GM23338 (cell line): ENCODE results near the gene CENPB. TPM values are rescaled to one million over a fixed set of nuclear protein-coding genes. Genes with fewer than 3 reads are reported as not detected.

Source experiments
- ATAC-seq: fragments of 200-7000 bp; cut with Tn5 transposase; 3 replicates; pipeline ENCODE4 v1.9.1; 2020
- DNase-seq: peaks from one replicate; pipeline ENCODE4 v3.0.0-alpha.2; 2015; ENCODE audit warnings: low spot score
- H2AFZ ChIP-seq: fragments of 200-600 bp; sonication (generic); 2 replicates; pipeline ENCODE4 v1.8.0; 2016; ENCODE audit warnings: antibody characterized with exemption, mild to moderate bottlenecking, moderate library complexity
- H3F3A ChIP-seq: fragments of 200-600 bp; sonication (generic); replicated peaks from 2 replicates; pipeline ENCODE4 v1.8.0; 2017; ENCODE audit warnings: antibody characterized with exemption, mixed run types, low read depth
- H3K27ac ChIP-seq: fragments of 200-600 bp; sonication (generic); 2 replicates; pipeline ENCODE4 v1.6.1; 2016; ENCODE audit warnings: low read depth
- H3K27me3 ChIP-seq: fragments of 200-600 bp; sonication (generic); 2 replicates; pipeline ENCODE4 v1.8.0; 2016; ENCODE audit warnings: mild to moderate bottlenecking, mixed run types, moderate library complexity; ENCODE audit not compliant: insufficient read depth
- H3K36me3 ChIP-seq: fragments of 200-600 bp; sonication (generic); 2 replicates; pipeline ENCODE4 v1.8.0; 2016; ENCODE audit warnings: mild to moderate bottlenecking; ENCODE audit not compliant: insufficient read depth
- H3K4me1 ChIP-seq: fragments of 200-600 bp; sonication (generic); 2 replicates; pipeline ENCODE4 v1.8.0; 2016; ENCODE audit warnings: mild to moderate bottlenecking, moderate library complexity; ENCODE audit not compliant: insufficient read depth
- H3K4me2 ChIP-seq: fragments of 200-600 bp; sonication (generic); 2 replicates; pipeline ENCODE4 v1.7.1; 2017; ENCODE audit warnings: mixed run types
- H3K4me3 ChIP-seq: fragments of 200-600 bp; sonication (generic); 2 replicates; pipeline ENCODE4 v1.6.1; 2016; ENCODE audit warnings: mixed run types
- H3K79me2 ChIP-seq: fragments of 200-600 bp; sonication (generic); replicated peaks from 2 replicates; pipeline ENCODE4 v1.8.0; 2017; ENCODE audit warnings: mild to moderate bottlenecking; ENCODE audit not compliant: insufficient read depth
- H3K9me2 ChIP-seq: fragments of 200-600 bp; sonication (generic); 2 replicates; pipeline ENCODE4 v1.8.0; 2017; ENCODE audit not compliant: insufficient read depth
- H4K20me1 ChIP-seq: fragments of 200-600 bp; sonication (generic); replicated peaks from 2 replicates; pipeline ENCODE4 v1.8.0; 2017; ENCODE audit warnings: mild to moderate bottlenecking; ENCODE audit not compliant: insufficient read depth
- H3K27ac Mint-ChIP-seq: 2 replicates; pipeline ENCODE4 v1.8.0; 2020; ENCODE audit warnings: inconsistent platforms, mild to moderate bottlenecking, moderate library complexity, mixed read lengths
- H3K27me3 Mint-ChIP-seq: 3 replicates; pipeline ENCODE4 v1.8.0; 2022; ENCODE audit warnings: low read depth, mild to moderate bottlenecking, moderate library complexity, mixed read lengths, inconsistent platforms; ENCODE audit not compliant: insufficient read depth, poor library complexity
- H3K36me3 Mint-ChIP-seq: 3 replicates; pipeline ENCODE4 v1.8.0; 2021; ENCODE audit warnings: low read depth, mild to moderate bottlenecking, inconsistent platforms, moderate library complexity, mixed read lengths
- H3K4me1 Mint-ChIP-seq: 3 replicates; pipeline ENCODE4 v1.8.0; 2020; ENCODE audit warnings: mild to moderate bottlenecking, inconsistent platforms, mixed read lengths
- H3K4me3 Mint-ChIP-seq: 3 replicates; pipeline ENCODE4 v1.8.0; 2021; ENCODE audit warnings: moderate library complexity, mild to moderate bottlenecking, inconsistent platforms, mixed read lengths
- H3K9me3 Mint-ChIP-seq: 3 replicates; pipeline ENCODE4 v1.8.0; 2020; ENCODE audit warnings: moderate library complexity, mild to moderate bottlenecking, inconsistent platforms, mixed read lengths
- CREB1 ChIP-seq: fragments of 250-450 bp; sonication (Bioruptor Pico); IDR thresholded peaks from 2 replicates; pipeline ENCODE4 v1.5.0; 2020; ENCODE audit warnings: low read depth, mild to moderate bottlenecking, moderate library complexity
- CTCF ChIP-seq, 2 experiments: fragments of 200-600 bp in 1 of 2; sonication (generic) in 1 of 2; conservative IDR thresholded peaks; 2 replicates each; pipeline versions ENCODE4 v1.5.1 to v1.6.1; 2016 to 2017; ENCODE audit warnings: antibody characterized with exemption in 2 of 2, low read depth in 2 of 2, mild to moderate bottlenecking in 2 of 2, moderate library complexity in 1 of 2
- ETS1 ChIP-seq: IDR thresholded peaks from 2 replicates; pipeline ENCODE4 v1.6.1; 2016; ENCODE audit warnings: antibody characterized with exemption
- EZH2 ChIP-seq: fragments of 200-600 bp; sonication (generic); IDR thresholded peaks from one replicate; pipeline ENCODE4 v1.8.0; 2017; ENCODE audit warnings: antibody characterized with exemption, mild to moderate bottlenecking, low read depth; ENCODE audit not compliant: unreplicated experiment
- JUNB ChIP-seq: IDR thresholded peaks from one replicate; pipeline ENCODE4 v1.6.1; 2016; ENCODE audit warnings: antibody characterized with exemption; ENCODE audit not compliant: unreplicated experiment
- NANOG ChIP-seq: IDR thresholded peaks from 2 replicates; pipeline ENCODE4 v1.6.1; 2016; ENCODE audit warnings: antibody characterized with exemption, borderline replicate concordance
- POLR2AphosphoS5 ChIP-seq: IDR thresholded peaks from 2 replicates; pipeline ENCODE4 v1.6.1; 2016; ENCODE audit warnings: antibody characterized with exemption, low read depth
- REST ChIP-seq: IDR thresholded peaks from one replicate; pipeline ENCODE4 v1.6.1; 2018; ENCODE audit warnings: antibody characterized with exemption; ENCODE audit not compliant: unreplicated experiment
- STAT1 ChIP-seq: IDR thresholded peaks from one replicate; pipeline ENCODE4 v1.6.1; 2016; ENCODE audit warnings: antibody characterized with exemption; ENCODE audit not compliant: unreplicated experiment
- ZNF114 ChIP-seq: fragments of 250-450 bp; sonication (Bioruptor Pico); IDR thresholded peaks from 2 replicates; pipeline ENCODE4 v1.5.0; 2020; ENCODE audit warnings: mild to moderate bottlenecking, moderate library complexity
- polyA plus RNA-seq: library from polyadenylated mRNA; unstranded; fragments of >200 nt; fragmentation: Nextera tagmentation; extraction: Ambion mirVana; gene quantifications from 2 replicates; pipeline ENCODE4 v1.2.1, GENCODE V29; 2016
- total RNA-seq: library from RNA; depleted of rRNA; stranded (reverse); fragments of >200 nt; shearing (Covaris generic); gene quantifications from 2 replicates; pipeline ENCODE4 v1.2.3, GENCODE V29; 2014

CENPB gene
- total and polyA plus RNA-seq, 2 experiments from 2014 or later = 10.8 to 52.1 TPM

- TF ChIP-seq CREB1 (CRISPR knock-in tag) (no peak), REST (no peak), EZH2 (no peak), CTCF (conservative IDR thresholded peaks at IDR 0.05; ENCODE audit: low read depth in 2 of 2) (no peak), ZNF114 (no peak)
These were observed 35.5 kb upstream of the CENPB start (continued) for GRCh38 chr20:3821996-3822395.

GRCh38 chr20:3820901-3821727 lies 34.6 kb upstream of the CENPB start:
- DNase-seq (no peak), ATAC-seq (no peak)
- Mint-ChIP-seq H3K4me3 (peak overlapping the region; percentile 87), H3K9me3 (no peaks in the 10 kb centered on the region), H3K27me3 (peaks cover 6% of the 10 kb centered on the region), H3K27ac (peak overlapping the region; percentile 95), H3K4me1 (peaks cover 15% of the 10 kb centered on the region), H3K36me3 (no peaks in the 10 kb centered on the region; the same call in 1 of the 3 replicates)
- Histone ChIP-seq H3K79me2 (no peaks in the 10 kb centered on the region), H3F3A (peaks cover 4% of the 10 kb centered on the region; the same call in 1 of the 2 replicates), H3K36me3 (no peaks in the 10 kb centered on the region), H3K9me2 (no peaks in the 10 kb centered on the region), H3K4me1 (peaks cover 11% of the 10 kb centered on the region; the same call in 1 of the 2 replicates), H3K4me3 (peak overlapping the region; percentile 78), H3K4me2 (peak overlapping the region; percentile 90), H4K20me1 (no peaks in the 10 kb centered on the region), H3K27me3 (no peaks in the 10 kb centered on the region), H3K27ac (peak overlapping the region; percentile 94), H2AFZ (peak overlapping the region; percentile 93)
- TF ChIP-seq JUNB (no peak), POLR2AphosphoS5 (no peak), ZNF114 (no peak), NANOG (no peak), CTCF (conservative IDR thresholded peaks at IDR 0.05; ENCODE audit: low read depth in 2 of 2) (no peak), REST (no peak), ETS1 (no peak), STAT1 (no peak), CREB1 (CRISPR knock-in tag) (no peak)
